Left lobe of liver (tissue), 2 donors: ENCODE results near the gene CENPB. TPM values are rescaled to one million over a fixed set of nuclear protein-coding genes. Genes with fewer than 3 reads are reported as not detected.
"Not testable (repeated sequence)": the region's sequence is repeated elsewhere in the genome, so short reads cannot be mapped to it uniquely, and the experiment has no call there.

Experiments used
- ATAC-seq: fragments of 200-7000 bp; cut with Tn5 transposase; one replicate; pipeline ENCODE4 v1.9.1; 2020; ENCODE audit warnings: mild to moderate bottlenecking, moderate library complexity
- DNase-seq: peaks from one replicate; pipeline ENCODE4 v3.0.0-alpha.2; 2020; ENCODE audit warnings: low spot score
- total RNA-seq: library from RNA; stranded (reverse); gene quantifications from one replicate; pipeline ENCODE4 v1.2.1, GENCODE V29; 2021
- donor health status: DM: no; HTN: no; CAD: no; lungs with moderate emphysema.
- donor health status: DM: no; HTN: yes; CAD: no.

CENPB gene
- total RNA-seq, 1 donor from 2014 or later, result 39.4 TPM

- ATAC-seq, DNase-seq: not testable (repeated sequence)
Observed at GRCh38 chr20:3794168-3794567, 7.6 kb upstream of the CENPB start.

- not testable (repeated sequence) for ATAC-seq, DNase-seq
Observed at GRCh38 chr20:3789201-3789600, 2.7 kb upstream of the CENPB start.

GRCh38 chr20:3788685-3789155 is 2.2 kb upstream of the CENPB start:
- no peak for ATAC-seq
- DNase-seq, result no peak

- DNase-seq (no peak), ATAC-seq (no peak)
Observed at GRCh38 chr20:3787324-3788014, 929 bp upstream of the CENPB start.

- DNase-seq (no peak), ATAC-seq (no peak)
Observed at GRCh38 chr20:3786126-3786484, 435 bp downstream of the CENPB start.

GRCh38 chr20:3785240-3786125 is 1.1 kb downstream of the CENPB start:
- ATAC-seq (no peak), DNase-seq (no peak)

- no peak for ATAC-seq
- no peak for DNase-seq
Observed at GRCh38 chr20:3784863-3785239, 1.7 kb downstream of the CENPB start.

- DNase-seq (no peak), ATAC-seq (no peak)
Observed at GRCh38 chr20:3784216-3784853, 2.2 kb downstream of the CENPB start.

GRCh38 chr20:3783511-3784195 is 2.9 kb downstream of the CENPB start:
- ATAC-seq (no peak), DNase-seq (no peak)

- DNase-seq, result no peak
- no peak for ATAC-seq
Observed at GRCh38 chr20:3783068-3783489, 3.5 kb downstream of the CENPB start.

- ATAC-seq (no peak), DNase-seq (no peak)
Observed at GRCh38 chr20:3782597-3782996, 3.9 kb downstream of the CENPB start.

- ATAC-seq (peak; percentile 90), DNase-seq (peak; percentile 85)
Observed at GRCh38 chr20:3781153-3781910, 5.2 kb downstream of the CENPB start, which contains the start of gene SPEF1. Gene SPEF1 (minus strand): TSS chr20:3781448. CDS start chr20:3781287, 161 bp downstream.

- DNase-seq (no peak), ATAC-seq (no peak)
Observed at GRCh38 chr20:3778976-3779375, 7.6 kb downstream of the CENPB start.

- DNase-seq (no peak), ATAC-seq (peak; percentile 46)
Observed at GRCh38 chr20:3777716-3778629, 8.6 kb downstream of the CENPB start.

- DNase-seq, result no peak
- ATAC-seq, result no peak
Observed at GRCh38 chr20:3777381-3777715, 9.2 kb downstream of the CENPB start.

- no peak for DNase-seq
Observed at GRCh38 chr20:3775457-3776108, 11.0 kb downstream of the CENPB start.

GRCh38 chr20:3771552-3772058 is 14.9 kb downstream of the CENPB start:
- no peak for DNase-seq
- no peak for ATAC-seq

More at GRCh38 chr20:3775457-3776108, 11.0 kb downstream of the CENPB start:
- ATAC-seq, result no peak

GRCh38 chr20:3768342-3769130 is 18.0 kb downstream of the CENPB start:
- peak; percentile 71 for DNase-seq
- ATAC-seq, result peak; percentile 58
